Gastroesophageal sphincter (tissue), 3 donors: Measurements from ENCODE around the gene USHBP1.

Experiments
- CTCF ChIP-seq, 4 experiments: fragments of 200-600 bp in 2 of 4; fragments of 450-650 bp in 2 of 4; sonication (generic) in 1 of 4; IDR thresholded peaks; one replicate each; pipeline ENCODE4 v1.5.1; 2017 to 2019; ENCODE audit warnings: antibody characterized with exemption in 4 of 4, mild to moderate bottlenecking in 2 of 4, moderate library complexity in 2 of 4
- EP300 ChIP-seq: sonication (generic); formaldehyde crosslinking; IDR thresholded peaks from one replicate; pipeline ENCODE4 v1.6.1; 2017; ENCODE audit warnings: antibody characterized with exemption, mild to moderate bottlenecking
- POLR2A ChIP-seq, 2 donors: fragments of 450-650 bp; IDR thresholded peaks; one replicate each; pipeline ENCODE4 v1.6.1; 2017; ENCODE audit warnings: antibody characterized with exemption in 2 of 2, mild to moderate bottlenecking in 2 of 2, moderate library complexity in 1 of 2

DNA sequence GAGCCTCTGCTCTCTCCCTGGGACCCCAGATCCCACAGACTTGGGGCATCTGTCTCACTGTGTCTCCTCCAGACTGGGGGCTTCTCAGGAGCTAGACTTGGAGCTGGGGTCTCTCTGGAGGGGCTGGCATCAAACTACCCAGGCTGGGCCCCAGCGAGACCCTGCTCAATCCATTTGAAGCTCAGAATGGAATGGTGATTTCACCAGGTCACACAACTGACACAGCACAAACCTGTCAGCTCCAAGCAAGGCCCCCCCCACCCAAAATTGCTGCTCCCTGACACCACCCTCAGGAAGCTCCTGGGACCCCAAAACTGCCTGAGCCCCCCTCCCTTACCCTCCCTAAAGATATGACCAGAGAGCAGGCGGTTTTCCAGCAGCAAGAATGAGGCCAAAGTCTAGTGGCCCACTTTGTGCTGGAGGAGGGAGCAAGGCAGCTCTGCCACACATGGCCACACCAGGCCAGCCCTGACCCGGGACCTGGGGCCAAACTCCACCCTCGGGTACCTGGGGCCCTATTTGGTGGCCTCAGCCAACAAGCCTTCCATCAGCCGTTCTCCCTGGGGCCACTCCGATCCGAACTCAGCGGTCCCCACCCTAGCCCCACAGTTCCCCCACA, 21.2 kb downstream of the USHBP1 start:
- TF ChIP-seq EP300 (no peak), CTCF (IDR thresholded peaks at IDR 0.05) (no peak), POLR2A (IDR thresholded peaks at IDR 0.05) (no peak)
